K562 (cell line): ENCODE measurements around the gene RPL22. TPM values are rescaled to one million over a fixed set of nuclear protein-coding genes. Genes with fewer than 3 reads are reported as not detected.

Experiments used
- CCNT2 ChIP-seq: IDR thresholded peaks from 2 replicates; pipeline ENCODE4 v1.6.1; 2011; ENCODE audit warnings: borderline replicate concordance, low read depth, mild to moderate bottlenecking, moderate library complexity, mixed read lengths, low read length; ENCODE audit not compliant: insufficient read length; ENCODE audit errors: extremely low read depth
- CHD2 ChIP-seq: IDR thresholded peaks from 2 replicates; pipeline ENCODE4 v1.6.1; 2011; ENCODE audit warnings: low read depth, low read length
- ETV6 ChIP-seq, 3 experiments: fragments of 150-350 bp in 1 of 3; sonication (generic) in 1 of 3; formaldehyde crosslinking in 1 of 3; IDR thresholded peaks; 2 replicates each; pipeline versions ENCODE4 v1.6.1 to v1.8.0; 2014 to 2022; ENCODE audit warnings: borderline replicate concordance in 2 of 3, low read depth in 2 of 3, antibody characterized with exemption in 1 of 3, low read length in 1 of 3, mild to moderate bottlenecking in 1 of 3, missing genetic modification reagents in 1 of 3
- FOSL1 ChIP-seq: fragments of 200-800 bp; sonication (Bioruptor generic); conservative IDR thresholded peaks from 2 replicates; pipeline ENCODE4 v1.6.1; 2016; ENCODE audit warnings: missing genetic modification characterization, missing compliant biosample characterization
- FOXA3 ChIP-seq, 2 experiments: fragments of 450-650 bp in 1 of 2; sonication (generic) in 1 of 2; formaldehyde crosslinking; IDR thresholded peaks in 1 of 2; conservative IDR thresholded peaks in 1 of 2; 2 replicates each; pipeline versions ENCODE4 v1.4.0 to v1.8.0; 2020 to 2022; ENCODE audit warnings: mild to moderate bottlenecking in 2 of 2, missing genetic modification reagents in 1 of 2
- GABPA ChIP-seq: fragments of 200-800 bp; sonication (Bioruptor generic); conservative IDR thresholded peaks from 2 replicates; pipeline ENCODE4 v1.6.1; 2016; ENCODE audit warnings: low read depth, missing genetic modification characterization, missing compliant biosample characterization
- HDAC1 ChIP-seq, 2 experiments: fragments of 450-650 bp; IDR thresholded peaks; 2 replicates each; pipeline ENCODE4 v1.6.1; 2016 to 2017; ENCODE audit warnings: inconsistent platforms in 1 of 2, mild to moderate bottlenecking in 1 of 2, moderate library complexity in 1 of 2
- HMGN3 ChIP-seq: IDR thresholded peaks from 2 replicates; pipeline ENCODE4 v1.6.1; 2011; ENCODE audit warnings: borderline replicate concordance, low read depth, mild to moderate bottlenecking, mixed read lengths, low read length; ENCODE audit not compliant: insufficient read length; ENCODE audit errors: extremely low read depth
- JUNB ChIP-seq: fragments of 450-650 bp; formaldehyde crosslinking; conservative IDR thresholded peaks from 2 replicates; pipeline ENCODE4 v1.4.0; 2020; ENCODE audit warnings: mild to moderate bottlenecking
- KAT8 ChIP-seq: fragments of 450-650 bp; IDR thresholded peaks from 2 replicates; pipeline ENCODE4 v1.6.1; 2016; ENCODE audit warnings: low read depth, mild to moderate bottlenecking
- NR2C2 ChIP-seq, 2 experiments: fragments of 200-800 bp in 1 of 2; sonication (Bioruptor generic) in 1 of 2; sonication (generic) in 1 of 2; formaldehyde crosslinking in 1 of 2; IDR thresholded peaks; 2 replicates each; pipeline versions ENCODE4 v1.6.1 to v1.8.0; 2016 to 2022; ENCODE audit warnings: mild to moderate bottlenecking in 1 of 2, missing compliant biosample characterization in 1 of 2, missing genetic modification characterization in 1 of 2, missing genetic modification reagents in 1 of 2
- NR3C1 ChIP-seq: sonication (generic); formaldehyde crosslinking; IDR thresholded peaks from 2 replicates; pipeline ENCODE4 v1.8.1; 2022; ENCODE audit warnings: missing genetic modification reagents
- SAFB ChIP-seq: fragments of 200-400 bp; formaldehyde crosslinking; IDR thresholded peaks from 2 replicates; pipeline ENCODE4 v1.6.1; 2017; ENCODE audit warnings: low read depth, low read length, borderline replicate concordance
- SP1 ChIP-seq: sonication (generic); formaldehyde crosslinking; IDR thresholded peaks from 2 replicates; pipeline ENCODE4 v1.8.1; 2022; ENCODE audit warnings: mild to moderate bottlenecking, missing genetic modification reagents
- TAF1 ChIP-seq: IDR thresholded peaks from 2 replicates; pipeline ENCODE4 v1.6.1; 2011; ENCODE audit warnings: mild to moderate bottlenecking, low read length, moderate library complexity; ENCODE audit not compliant: insufficient read depth, control insufficient read depth, severe bottlenecking; ENCODE audit errors: extremely low read depth
- ZBTB17 ChIP-seq: fragments of 450-650 bp; formaldehyde crosslinking; IDR thresholded peaks from 2 replicates; pipeline ENCODE4 v1.4.0; 2020; ENCODE audit warnings: mild to moderate bottlenecking
- ZNF224 ChIP-seq: sonication (generic); formaldehyde crosslinking; IDR thresholded peaks from 2 replicates; pipeline ENCODE4 v1.8.0; 2022; ENCODE audit warnings: mild to moderate bottlenecking, missing genetic modification reagents
- ZNF707 ChIP-seq: fragments of 250-450 bp; sonication (Bioruptor Pico); conservative IDR thresholded peaks from 2 replicates; pipeline ENCODE4 v1.8.0; 2022; ENCODE audit warnings: inconsistent platforms, mild to moderate bottlenecking, moderate library complexity
- polyA plus RNA-seq, 8 experiments: library from polyadenylated mRNA; depleted of rRNA in 4 of 8; stranded (reverse) in 5 of 8; unstranded in 3 of 8; fragments of >200 nt; fragmentation: Nextera tagmentation in 2 of 8; fragmentation: Illumina TruSeq in 1 of 8; extraction: Ambion mirVana in 2 of 8; extraction: Trizol in 1 of 8; gene quantifications; 2 replicates each; pipeline versions ENCODE4 v1.2.1 to v1.2.3, GENCODE V29; 2011 to 2014; ENCODE audit warnings: inconsistent platforms in 1 of 8, missing spikeins in 1 of 8
- total RNA-seq, 7 experiments: library from RNA; depleted of rRNA in 6 of 7; stranded (reverse); fragments of >200 nt in 6 of 7; fragmentation: Illumina TruSeq in 2 of 7; extraction: Trizol in 2 of 7; gene quantifications; 2 replicates each; pipeline versions ENCODE4 v1.2.1 to v1.2.3, GENCODE V29; 2011 to 2021; ENCODE audit warnings: low replicate concordance in 1 of 7
- TF ChIP-seq, protein P1 (sequence below): sonication (generic); formaldehyde crosslinking; IDR thresholded peaks from 2 replicates; pipeline ENCODE4 v1.8.0; 2022; ENCODE audit warnings: mild to moderate bottlenecking, missing genetic modification reagents
- TF ChIP-seq, protein P2 (sequence below): sonication (generic); formaldehyde crosslinking; IDR thresholded peaks from 2 replicates; pipeline ENCODE4 v1.9.0; 2022; ENCODE audit warnings: mild to moderate bottlenecking, missing genetic modification reagents
- TF ChIP-seq, protein P3 (sequence below): fragments of 250-450 bp; sonication (Bioruptor Pico); IDR thresholded peaks from 2 replicates; pipeline ENCODE4 v1.8.0; 2022; ENCODE audit warnings: inconsistent platforms, mild to moderate bottlenecking, moderate library complexity, borderline replicate concordance

Gene RPL22
- total and polyA plus RNA-seq, 9 of the 15 experiments (the other 6 are each of a cell fraction or from before 2014, with no cell fraction given) = 467 to 1,165 (median 607) TPM

DNA sequence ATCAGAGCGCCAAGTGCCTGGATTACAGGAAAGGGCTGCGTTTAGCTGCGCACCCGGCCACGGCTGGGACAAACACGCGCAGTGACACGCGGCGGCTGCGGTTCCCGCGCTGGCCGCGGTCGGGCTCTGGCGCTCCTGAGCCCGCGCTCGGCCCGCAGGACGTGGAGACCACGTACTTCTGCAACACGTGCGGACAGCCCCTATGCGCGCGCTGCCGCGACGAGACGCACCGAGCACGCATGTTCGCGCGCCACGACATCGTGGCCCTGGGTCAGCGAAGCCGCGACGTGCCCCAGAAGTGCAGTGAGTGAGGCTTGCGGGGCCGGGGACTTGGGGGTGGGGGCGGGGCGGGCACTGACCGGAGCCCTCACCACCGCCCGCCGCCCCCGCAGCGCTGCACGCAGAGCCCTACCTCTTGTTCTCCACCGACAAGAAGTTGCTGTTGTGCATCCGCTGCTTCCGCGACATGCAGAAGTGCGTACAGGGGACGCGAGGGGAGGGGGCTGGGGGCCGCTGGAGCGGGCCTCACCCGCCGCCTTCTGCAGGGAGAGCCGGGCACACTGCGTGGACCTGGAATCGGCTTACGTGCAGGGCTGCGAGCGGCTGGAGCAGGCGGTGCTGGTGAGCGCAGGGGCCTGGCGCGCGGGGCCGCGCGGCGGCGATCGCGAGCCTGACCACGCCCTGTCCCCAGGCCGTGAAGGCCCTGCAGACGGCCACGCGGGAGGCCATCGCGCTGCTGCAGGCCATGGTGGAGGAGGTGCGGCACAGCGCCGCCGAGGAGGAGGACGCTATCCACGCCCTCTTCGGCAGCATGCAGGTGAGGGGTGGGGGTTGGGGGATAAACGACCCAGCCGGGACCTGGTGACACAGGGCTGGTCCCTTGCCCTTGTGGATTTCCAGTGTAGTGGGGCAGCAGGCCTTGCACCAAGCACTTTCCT is 9.6 kb upstream of the RPL22 start (continued):
- TF ChIP-seq ZNF707 (CRISPR knock-in tag) (no peak), HMGN3 (peak; percentile 63), ZBTB17 (CRISPR knock-in tag) (0 out of 2 replicates have a peak, but pooled peaks have one; percentile 17), FOSL1 (tag) (no peak), ETV6 (IDR thresholded peaks at IDR 0.05; ENCODE audit: borderline replicate concordance in 1 of 2, low read depth in 2 of 2, low read length in 1 of 2) (no peak), ETV6 (CRISPR knock-in tag; IDR thresholded peaks at IDR 0.05; ENCODE audit: borderline replicate concordance) (peak; percentile 91; the same call in 1 of the 2 replicates), KAT8 (no peak), CHD2 (0 out of 2 replicates have a peak, but pooled peaks have one; percentile 14), NR2C2 (CRISPR knock-in tag; IDR thresholded peaks at IDR 0.05) (peak; percentile 56; the same call in 1 of the 2 replicates), NR2C2 (tag; IDR thresholded peaks at IDR 0.05) (no peak; the same call in 1 of the 2 replicates), TAF1 (peak; percentile 55), ZNF224 (CRISPR knock-in tag) (peak; percentile 71; the same call in 1 of the 2 replicates), FOXA3 (CRISPR knock-in tag; conservative IDR thresholded peaks at IDR 0.05 in 1 of 2, IDR thresholded peaks at IDR 0.05 in 1 of 2) (peak in 1 of 2 experiments; percentile 28; a peak in 2 of 4 replicates), SP1 (peak; percentile 52), HDAC1 (IDR thresholded peaks at IDR 0.05) (peak in 1 of 2 experiments; percentile 70; a peak in 2 of 4 replicates), NR3C1 (CRISPR knock-in tag) (peak; percentile 9; the same call in 1 of the 2 replicates), JUNB (no peak), SAFB (peak; percentile 97), GABPA (tag) (0 out of 2 replicates have a peak, but pooled peaks have one; percentile 5), CCNT2 (peak; percentile 47)
- TF ChIP-seq, protein P1, sequence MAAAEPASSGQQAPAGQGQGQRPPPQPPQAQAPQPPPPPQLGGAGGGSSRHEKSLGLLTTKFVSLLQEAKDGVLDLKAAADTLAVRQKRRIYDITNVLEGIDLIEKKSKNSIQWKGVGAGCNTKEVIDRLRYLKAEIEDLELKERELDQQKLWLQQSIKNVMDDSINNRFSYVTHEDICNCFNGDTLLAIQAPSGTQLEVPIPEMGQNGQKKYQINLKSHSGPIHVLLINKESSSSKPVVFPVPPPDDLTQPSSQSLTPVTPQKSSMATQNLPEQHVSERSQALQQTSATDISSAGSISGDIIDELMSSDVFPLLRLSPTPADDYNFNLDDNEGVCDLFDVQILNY (CRISPR knock-in tag) = peak; percentile 88; the same call in 1 of the 2 replicates
- TF ChIP-seq, protein P2, sequence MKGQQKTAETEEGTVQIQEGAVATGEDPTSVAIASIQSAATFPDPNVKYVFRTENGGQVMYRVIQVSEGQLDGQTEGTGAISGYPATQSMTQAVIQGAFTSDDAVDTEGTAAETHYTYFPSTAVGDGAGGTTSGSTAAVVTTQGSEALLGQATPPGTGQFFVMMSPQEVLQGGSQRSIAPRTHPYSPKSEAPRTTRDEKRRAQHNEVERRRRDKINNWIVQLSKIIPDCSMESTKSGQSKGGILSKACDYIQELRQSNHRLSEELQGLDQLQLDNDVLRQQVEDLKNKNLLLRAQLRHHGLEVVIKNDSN (CRISPR knock-in tag) = peak; percentile 78
- TF ChIP-seq, protein P3, sequence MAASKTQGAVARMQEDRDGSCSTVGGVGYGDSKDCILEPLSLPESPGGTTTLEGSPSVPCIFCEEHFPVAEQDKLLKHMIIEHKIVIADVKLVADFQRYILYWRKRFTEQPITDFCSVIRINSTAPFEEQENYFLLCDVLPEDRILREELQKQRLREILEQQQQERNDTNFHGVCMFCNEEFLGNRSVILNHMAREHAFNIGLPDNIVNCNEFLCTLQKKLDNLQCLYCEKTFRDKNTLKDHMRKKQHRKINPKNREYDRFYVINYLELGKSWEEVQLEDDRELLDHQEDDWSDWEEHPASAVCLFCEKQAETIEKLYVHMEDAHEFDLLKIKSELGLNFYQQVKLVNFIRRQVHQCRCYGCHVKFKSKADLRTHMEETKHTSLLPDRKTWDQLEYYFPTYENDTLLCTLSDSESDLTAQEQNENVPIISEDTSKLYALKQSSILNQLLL = no peak
